ENCODE data around the gene IQSEC3.

The IQSEC3 gene

GRCh38 chr12:78981-79380 is 12.4 kb downstream of the IQSEC3 start:
- no peak for ATAC-seq (ENCODE audit: low read depth)
- no peak for TF ChIP-seq CTCF (IDR thresholded peaks at IDR 0.05; ENCODE audit: poor library complexity, severe bottlenecking)
- Histone ChIP-seq H3K9me3 (ENCODE audit: severe bottlenecking) (no peaks in the 10 kb centered on the region), H3K4me3 (ENCODE audit: severe bottlenecking) (no peak overlapping the region), H3K4me1 (ENCODE audit: insufficient read depth, poor library complexity, severe bottlenecking) (no peaks in the 10 kb centered on the region), H3K36me3 (ENCODE audit: low read depth) (no peaks in the 10 kb centered on the region), H3K27me3 (ENCODE audit: insufficient read depth, poor library complexity, severe bottlenecking) (peaks cover 60% of the 10 kb centered on the region), H3K27ac (ENCODE audit: poor library complexity, severe bottlenecking) (no peak overlapping the region)
- DNase-seq (ENCODE audit: low spot score), result no peak

GRCh38 chr12:80681-81190 is 14.2 kb downstream of the IQSEC3 start:
- no peak for DNase-seq (ENCODE audit: low spot score)
- Histone ChIP-seq H3K27me3 (ENCODE audit: insufficient read depth, poor library complexity, severe bottlenecking) (peaks cover 54% of the 10 kb centered on the region), H3K4me1 (ENCODE audit: insufficient read depth, poor library complexity, severe bottlenecking) (no peaks in the 10 kb centered on the region), H3K36me3 (ENCODE audit: low read depth) (no peaks in the 10 kb centered on the region), H3K27ac (ENCODE audit: poor library complexity, severe bottlenecking) (no peak overlapping the region), H3K9me3 (ENCODE audit: severe bottlenecking) (no peaks in the 10 kb centered on the region), H3K4me3 (ENCODE audit: severe bottlenecking) (no peak overlapping the region)
- no peak for TF ChIP-seq CTCF (IDR thresholded peaks at IDR 0.05; ENCODE audit: poor library complexity, severe bottlenecking)
- no peak for ATAC-seq (ENCODE audit: low read depth)

- TF ChIP-seq CTCF (IDR thresholded peaks at IDR 0.05; ENCODE audit: poor library complexity, severe bottlenecking), result no peak
- H3K4me1 ChIP-seq (ENCODE audit: insufficient read depth, poor library complexity, severe bottlenecking), result no peaks in the 10 kb centered on the region
- no peaks in the 10 kb centered on the region for H3K36me3 ChIP-seq (ENCODE audit: low read depth)
- H3K27ac ChIP-seq (ENCODE audit: poor library complexity, severe bottlenecking), result no peak overlapping the region
- DNase-seq (ENCODE audit: low spot score), result no peak
- no peaks in the 10 kb centered on the region for H3K9me3 ChIP-seq (ENCODE audit: severe bottlenecking)
- no peak for ATAC-seq (ENCODE audit: low read depth)
- H3K27me3 ChIP-seq (ENCODE audit: insufficient read depth, poor library complexity, severe bottlenecking), result peaks cover 49% of the 10 kb centered on the region
- no peak overlapping the region for H3K4me3 ChIP-seq (ENCODE audit: severe bottlenecking)
These were observed 16.2 kb downstream of the IQSEC3 start for GRCh38 chr12:82740-83139.

- H3K36me3 ChIP-seq (ENCODE audit: low read depth), result no peaks in the 10 kb centered on the region
- TF ChIP-seq CTCF (IDR thresholded peaks at IDR 0.05; ENCODE audit: poor library complexity, severe bottlenecking), result no peak
- ATAC-seq (ENCODE audit: low read depth) (no peak), DNase-seq (ENCODE audit: low spot score) (no peak)
- no peaks in the 10 kb centered on the region for H3K4me1 ChIP-seq (ENCODE audit: insufficient read depth, poor library complexity, severe bottlenecking)
- no peak overlapping the region for H3K27ac ChIP-seq (ENCODE audit: poor library complexity, severe bottlenecking)
- H3K9me3 ChIP-seq (ENCODE audit: severe bottlenecking), result no peaks in the 10 kb centered on the region
- H3K4me3 ChIP-seq (ENCODE audit: severe bottlenecking), result no peak overlapping the region
- peaks cover 47% of the 10 kb centered on the region for H3K27me3 ChIP-seq (ENCODE audit: insufficient read depth, poor library complexity, severe bottlenecking)
These were observed 17.5 kb downstream of the IQSEC3 start for GRCh38 chr12:84056-84455.

GRCh38 chr12:85191-85666 is 18.7 kb downstream of the IQSEC3 start:
- H3K27ac ChIP-seq (ENCODE audit: poor library complexity, severe bottlenecking), result no peak overlapping the region
- H3K9me3 ChIP-seq (ENCODE audit: severe bottlenecking), result no peaks in the 10 kb centered on the region
- no peak for TF ChIP-seq CTCF (IDR thresholded peaks at IDR 0.05; ENCODE audit: poor library complexity, severe bottlenecking)
- H3K27me3 ChIP-seq (ENCODE audit: insufficient read depth, poor library complexity, severe bottlenecking), result peaks cover 38% of the 10 kb centered on the region
- DNase-seq (ENCODE audit: low spot score) (no peak), ATAC-seq (ENCODE audit: low read depth) (no peak)
- H3K4me1 ChIP-seq (ENCODE audit: insufficient read depth, poor library complexity, severe bottlenecking), result no peaks in the 10 kb centered on the region
- H3K36me3 ChIP-seq (ENCODE audit: low read depth), result no peaks in the 10 kb centered on the region
- H3K4me3 ChIP-seq (ENCODE audit: severe bottlenecking), result no peak overlapping the region

Data from RWPE2 (cell line).